ENCODE results near the gene TMC6.

GRCh38 chr17:78101112-78101511, 27.4 kb downstream of the TMC6 start:
- no peak for TF ChIP-seq CTCF (IDR thresholded peaks at IDR 0.05; ENCODE audit: insufficient read depth, low read depth, low read length)
- TF ChIP-seq EZH2 (IDR thresholded peaks at IDR 0.05; ENCODE audit: insufficient read depth, low read length): no peak

Data from astrocyte (in vitro differentiated cells and primary cell).